Fibroblast of skin of right quadriceps (primary cell): Measurements from ENCODE around the gene TBC1D25.

ENCODE experiments used
- DNase-seq: peaks from one replicate; pipeline ENCODE4 v3.0.0-alpha.2; 2013

The TBC1D25 gene

GRCh38 chrX:48569958-48570357 lies 30.4 kb downstream of the TBC1D25 start:
- no peak for DNase-seq

- DNase-seq: peak; percentile 27
These were observed 34.3 kb downstream of the TBC1D25 start for GRCh38 chrX:48573690-48574269.

- DNase-seq: peak; percentile 95
These were observed 35.1 kb downstream of the TBC1D25 start, which contains the start of gene RBM3 for GRCh38 chrX:48574270-48575266. Gene RBM3 (plus strand): TSS chrX:48574484. CDS start chrX:48575181, 697 bp downstream.

- no peak for DNase-seq
These were observed 36.1 kb downstream of the TBC1D25 start for GRCh38 chrX:48575642-48576041.

- no peak for DNase-seq
These were observed 36.6 kb downstream of the TBC1D25 start for GRCh38 chrX:48576108-48576507.

- no peak for DNase-seq
These were observed 39.2 kb downstream of the TBC1D25 start for GRCh38 chrX:48578661-48579128.

GRCh38 chrX:48579259-48579658 lies 39.7 kb downstream of the TBC1D25 start:
- DNase-seq: no peak

GRCh38 chrX:48580662-48581061 lies 41.1 kb downstream of the TBC1D25 start:
- no peak for DNase-seq

- no peak for DNase-seq
These were observed 45.2 kb downstream of the TBC1D25 start for GRCh38 chrX:48584698-48585097.

GRCh38 chrX:48589482-48590162 lies 50.1 kb downstream of the TBC1D25 start:
- no peak for DNase-seq

GRCh38 chrX:48590203-48591103 lies 50.9 kb downstream of the TBC1D25 start:
- no peak for DNase-seq

GRCh38 chrX:48591255-48591791 lies 51.8 kb downstream of the TBC1D25 start:
- DNase-seq: peak; percentile 73

GRCh38 chrX:48592971-48593370 lies 53.5 kb downstream of the TBC1D25 start:
- DNase-seq: peak; percentile 68

- no peak for DNase-seq
These were observed 56.4 kb downstream of the TBC1D25 start for GRCh38 chrX:48595929-48596328.

- DNase-seq: peak; percentile 91
These were observed 58.1 kb downstream of the TBC1D25 start, which contains the start of gene WDR13 for GRCh38 chrX:48597353-48598264. Gene WDR13 (plus strand): TSS chrX:48597492. CDS start chrX:48597997, 505 bp downstream.

- no peak for DNase-seq
These were observed 59.1 kb downstream of the TBC1D25 start for GRCh38 chrX:48598614-48599013.

GRCh38 chrX:48599341-48599740 lies 59.8 kb downstream of the TBC1D25 start:
- DNase-seq: no peak

GRCh38 chrX:48600226-48600625 lies 60.7 kb downstream of the TBC1D25 start:
- no peak for DNase-seq

GRCh38 chrX:48601741-48602394 lies 62.4 kb downstream of the TBC1D25 start:
- DNase-seq: no peak

GRCh38 chrX:48604701-48605100 lies 65.2 kb downstream of the TBC1D25 start:
- DNase-seq: no peak
